ENCODE results near the gene ANXA10.

- no peak for TF ChIP-seq EZH2 (IDR thresholded peaks at IDR 0.05; ENCODE audit: insufficient read depth, poor library complexity, severe bottlenecking)
- no peak for TF ChIP-seq EZH2phosphoT487 (IDR thresholded peaks at IDR 0.05; ENCODE audit: insufficient read depth, low read depth)
These were observed 42.3 kb downstream of the ANXA10 start for GRCh38 chr4:168134651-168135050.
